ENCODE measurements around the gene NAT16. TPM values are rescaled to one million over a fixed set of nuclear protein-coding genes. Genes with fewer than 3 reads are reported as not detected.

Gene NAT16
- total and polyA plus RNA-seq, 12 donors = 0.14 TPM; not detected in 11

GRCh38 chr7:101128040-101128834 is 51.9 kb downstream of the NAT16 start:
- TF ChIP-seq POLR2A (IDR thresholded peaks at IDR 0.05) = peak in 1 of 2 donors; percentile 12
- no peak for TF ChIP-seq CTCF (IDR thresholded peaks at IDR 0.05)
- DNase-seq = no peak
- Histone ChIP-seq H3K36me3 (replicated peaks in 1 of 2) (no peaks in the 10 kb centered on the region), H3K4me3 (peak overlapping the region in 1 of 4 donors; percentile 47), H3K27ac (peak overlapping the region in 2 of 5 donors; percentile 29 to 82), H3K4me1 (replicated peaks in 1 of 2) (peaks cover 12 to 31% of the 10 kb centered on the region in 2 donors), H3K27me3 (no peaks in the 10 kb centered on the region), H3K9me3 (replicated peaks in 1 of 3) (no peaks in the 10 kb centered on the region)
- 85 to 90% (median 86%) methylated on average over 11 to 14 of the region's 14 CpGs for WGBS, 4 donors
- intact Hi-C loops (cut with DNase I) = no loop called here

GRCh38 chr7:101127460-101128039 is 52.5 kb downstream of the NAT16 start:
- TF ChIP-seq POLR2A (IDR thresholded peaks at IDR 0.05) (no peak), CTCF (IDR thresholded peaks at IDR 0.05) (no peak)
- Histone ChIP-seq H3K4me3 (peak overlapping the region in 1 of 4 donors; percentile 47), H3K27me3 (no peaks in the 10 kb centered on the region), H3K4me1 (replicated peaks in 1 of 2) (peaks cover 18 to 38% of the 10 kb centered on the region in 2 donors), H3K27ac (peak overlapping the region in 4 of 5 donors; percentile 3 to 86 (median 53)), H3K36me3 (replicated peaks in 1 of 2) (no peaks in the 10 kb centered on the region), H3K9me3 (replicated peaks in 1 of 3) (no peaks in the 10 kb centered on the region)
- intact Hi-C loops (cut with DNase I) = no loop called here
- 78 to 92% (median 84%) methylated on average over 3 of the region's 3 CpGs for WGBS, 4 donors
- DNase-seq = no peak

- TF ChIP-seq POLR2A (IDR thresholded peaks at IDR 0.05) (peak; percentile 81 to 86), CTCF (IDR thresholded peaks at IDR 0.05) (peak; percentile 9 to 44 (median 28))
- H3K4me1 ChIP-seq (replicated peaks in 1 of 2) = peaks cover 20 to 40% of the 10 kb centered on the region in 2 donors
- no peaks in the 10 kb centered on the region for H3K27me3 ChIP-seq
- peak within 1 kb of the TSS; percentile 43 to 86 (median 61) for H3K27ac ChIP-seq
- H3K36me3 ChIP-seq (replicated peaks in 1 of 2) = no peaks in the 10 kb centered on the region
- intact Hi-C loops (cut with DNase I) = no loop called here
- 8 to 13% (median 9%) methylated on average over 16 to 22 of the region's 22 CpGs for WGBS, 4 donors
- peak; percentile 75 to 97 (median 92) for DNase-seq
- peak within 1 kb of the TSS in 1 of 4 donors; percentile 47 for H3K4me3 ChIP-seq
- no peaks in the 10 kb centered on the region for H3K9me3 ChIP-seq (replicated peaks in 1 of 3)
These were observed 53.2 kb downstream of the NAT16 start, which contains the start of gene SERPINE1 for GRCh38 chr7:101126651-101127459. TSS of gene SERPINE1 (plus strand) at chr7:101127104. CDS start at chr7:101128394, 1,290 bp downstream.
